Mucosa of rectum (tissue), 2 donors: ENCODE data around the gene PHLPP2.

Source experiments
- H3K27ac ChIP-seq, 2 donors: one replicate each; pipeline ENCODE4 v1.7.0; 2013; ENCODE audit warnings: inconsistent platforms in 2 of 2, low read depth in 2 of 2, low read length in 2 of 2
- H3K27me3 ChIP-seq, 2 donors: one replicate each; pipeline ENCODE4 v1.7.0; 2013; ENCODE audit warnings: low read length in 2 of 2; ENCODE audit not compliant: control insufficient read depth in 2 of 2, insufficient read depth in 2 of 2
- H3K36me3 ChIP-seq, 2 donors: one replicate each; pipeline ENCODE4 v1.7.0; 2013; ENCODE audit warnings: low read length in 2 of 2; ENCODE audit not compliant: control insufficient read depth in 2 of 2, insufficient read depth in 2 of 2
- H3K4me1 ChIP-seq, 2 donors: one replicate each; pipeline ENCODE4 v1.7.0; 2013; ENCODE audit warnings: low read length in 2 of 2, mild to moderate bottlenecking in 1 of 2; ENCODE audit not compliant: control insufficient read depth in 2 of 2, insufficient read depth in 2 of 2
- H3K4me3 ChIP-seq, 2 donors: one replicate each; pipeline ENCODE4 v1.7.0; 2013; ENCODE audit warnings: low read length in 2 of 2
- H3K9ac ChIP-seq, 2 donors: one replicate each; pipeline ENCODE4 v1.7.0; 2013; ENCODE audit warnings: low read length in 2 of 2, low read depth in 1 of 2, mild to moderate bottlenecking in 1 of 2
- H3K9me3 ChIP-seq, 2 donors: one replicate each; pipeline ENCODE4 v1.7.0; 2013; ENCODE audit warnings: low read length in 2 of 2; ENCODE audit not compliant: control insufficient read depth in 2 of 2
- donor health status: healthy.
- donor health status: Normal muscosa, but diverticular disease.

PHLPP2 gene, protein sequence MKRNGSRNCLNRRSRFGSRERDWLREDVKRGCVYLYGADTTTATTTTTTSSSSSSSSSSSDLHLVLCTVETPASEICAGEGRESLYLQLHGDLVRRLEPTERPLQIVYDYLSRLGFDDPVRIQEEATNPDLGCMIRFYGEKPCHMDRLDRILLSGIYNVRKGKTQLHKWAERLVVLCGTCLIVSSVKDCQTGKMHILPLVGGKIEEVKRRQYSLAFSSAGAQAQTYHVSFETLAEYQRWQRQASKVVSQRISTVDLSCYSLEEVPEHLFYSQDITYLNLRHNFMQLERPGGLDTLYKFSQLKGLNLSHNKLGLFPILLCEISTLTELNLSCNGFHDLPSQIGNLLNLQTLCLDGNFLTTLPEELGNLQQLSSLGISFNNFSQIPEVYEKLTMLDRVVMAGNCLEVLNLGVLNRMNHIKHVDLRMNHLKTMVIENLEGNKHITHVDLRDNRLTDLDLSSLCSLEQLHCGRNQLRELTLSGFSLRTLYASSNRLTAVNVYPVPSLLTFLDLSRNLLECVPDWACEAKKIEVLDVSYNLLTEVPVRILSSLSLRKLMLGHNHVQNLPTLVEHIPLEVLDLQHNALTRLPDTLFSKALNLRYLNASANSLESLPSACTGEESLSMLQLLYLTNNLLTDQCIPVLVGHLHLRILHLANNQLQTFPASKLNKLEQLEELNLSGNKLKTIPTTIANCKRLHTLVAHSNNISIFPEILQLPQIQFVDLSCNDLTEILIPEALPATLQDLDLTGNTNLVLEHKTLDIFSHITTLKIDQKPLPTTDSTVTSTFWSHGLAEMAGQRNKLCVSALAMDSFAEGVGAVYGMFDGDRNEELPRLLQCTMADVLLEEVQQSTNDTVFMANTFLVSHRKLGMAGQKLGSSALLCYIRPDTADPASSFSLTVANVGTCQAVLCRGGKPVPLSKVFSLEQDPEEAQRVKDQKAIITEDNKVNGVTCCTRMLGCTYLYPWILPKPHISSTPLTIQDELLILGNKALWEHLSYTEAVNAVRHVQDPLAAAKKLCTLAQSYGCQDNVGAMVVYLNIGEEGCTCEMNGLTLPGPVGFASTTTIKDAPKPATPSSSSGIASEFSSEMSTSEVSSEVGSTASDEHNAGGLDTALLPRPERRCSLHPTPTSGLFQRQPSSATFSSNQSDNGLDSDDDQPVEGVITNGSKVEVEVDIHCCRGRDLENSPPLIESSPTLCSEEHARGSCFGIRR (N-terminal part only)

GRCh38 chr16:71724320-71724751, at the start of gene PHLPP2:
TSS of gene PHLPP2 (minus strand) at chr16:71724701. CDS start at chr16:71714795, 9,906 bp downstream.
- Histone ChIP-seq H3K4me1 (peaks cover 24 to 29% of the 10 kb centered on the region in 2 donors), H3K27me3 (no peaks in the 10 kb centered on the region), H3K36me3 (peaks cover 0 to 2% of the 10 kb centered on the region in 2 donors), H3K27ac (peak within 1 kb of the TSS; percentile 84 to 89), H3K9ac (peak within 1 kb of the TSS; percentile 38 to 75), H3K4me3 (peak within 1 kb of the TSS; percentile 82 to 88), H3K9me3 (no peaks in the 10 kb centered on the region)

GRCh38 chr16:71771571-71771970, 47.1 kb upstream of the PHLPP2 start:
- peaks cover 35 to 45% of the 10 kb centered on the region in 2 donors for H3K36me3 ChIP-seq
- H3K4me1 ChIP-seq: no peaks in the 10 kb centered on the region
- no peak overlapping the region for H3K9ac ChIP-seq
- no peaks in the 10 kb centered on the region for H3K9me3 ChIP-seq
- H3K27me3 ChIP-seq: no peaks in the 10 kb centered on the region
- H3K27ac ChIP-seq: no peak overlapping the region
- no peak overlapping the region for H3K4me3 ChIP-seq

GRCh38 chr16:71769222-71769621, 44.7 kb upstream of the PHLPP2 start:
- Histone ChIP-seq H3K9me3 (no peaks in the 10 kb centered on the region), H3K4me3 (no peak overlapping the region), H3K27ac (no peak overlapping the region), H3K27me3 (no peaks in the 10 kb centered on the region), H3K9ac (no peak overlapping the region), H3K4me1 (no peaks in the 10 kb centered on the region), H3K36me3 (peaks cover 39 to 47% of the 10 kb centered on the region in 2 donors)

DNA sequence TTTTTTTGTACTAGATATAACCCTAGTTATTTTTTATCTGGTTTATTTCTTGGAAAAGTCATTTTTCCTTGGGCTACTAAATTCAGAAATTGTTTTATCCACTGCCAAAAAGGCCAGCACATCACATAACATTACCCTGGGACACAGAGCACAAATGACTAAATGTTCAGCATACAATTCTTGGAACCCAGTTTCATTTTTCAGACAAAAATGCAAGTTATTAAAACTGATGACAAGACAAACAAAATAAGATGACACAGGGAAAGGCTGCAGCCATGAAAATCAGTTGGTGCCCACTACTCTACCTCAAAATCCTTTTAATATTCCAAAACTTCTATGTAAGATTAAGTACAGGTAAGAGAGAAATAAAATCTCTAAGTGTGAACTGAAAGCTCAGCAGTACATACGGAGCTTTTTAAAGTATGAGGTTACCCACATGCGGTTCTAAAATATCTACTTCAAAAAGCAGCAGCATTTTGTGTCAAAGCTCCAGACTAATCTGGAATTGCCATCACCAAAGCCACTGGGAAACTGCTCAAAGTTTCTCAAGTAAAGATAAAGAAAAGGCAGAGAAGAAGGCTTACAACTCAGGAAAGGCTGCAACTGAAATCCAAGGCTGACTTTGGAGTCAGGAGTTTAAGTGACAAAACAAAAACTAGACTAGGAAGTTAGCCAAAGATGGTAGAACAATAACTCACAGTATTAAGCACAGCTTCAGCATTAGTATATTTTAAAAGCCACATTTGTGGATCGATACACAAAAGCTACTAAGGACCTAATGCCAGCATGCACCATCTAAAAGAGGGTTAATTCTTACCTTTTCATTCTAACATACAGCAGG, 42.8 kb upstream of the PHLPP2 start:
- H3K4me1 ChIP-seq: no peaks in the 10 kb centered on the region
- H3K9me3 ChIP-seq: no peaks in the 10 kb centered on the region
- no peaks in the 10 kb centered on the region for H3K27me3 ChIP-seq
- H3K36me3 ChIP-seq: peaks cover 36 to 45% of the 10 kb centered on the region in 2 donors
- no peak overlapping the region for H3K4me3 ChIP-seq
- no peak overlapping the region for H3K27ac ChIP-seq
- H3K9ac ChIP-seq: no peak overlapping the region

DNA sequence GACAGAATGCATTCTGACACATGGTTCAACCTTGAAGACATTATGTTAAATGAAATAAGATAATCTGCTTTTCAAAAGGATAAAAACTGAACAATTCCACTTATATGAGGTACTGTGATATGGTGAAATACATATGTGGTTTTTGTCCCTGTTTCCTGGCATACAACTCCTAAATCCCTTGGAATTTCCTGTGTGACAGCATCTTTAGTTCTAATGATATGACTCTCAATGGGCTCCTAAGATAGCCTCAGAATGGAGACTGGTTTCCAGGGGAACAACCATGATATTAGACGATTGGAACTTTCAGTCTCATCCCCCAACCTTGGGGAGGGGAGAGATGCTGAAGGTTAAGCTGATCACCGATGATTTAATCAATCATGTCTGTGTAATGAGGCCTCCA, 37.7 kb upstream of the PHLPP2 start:
- no peaks in the 10 kb centered on the region for H3K4me1 ChIP-seq
- peaks cover 42 to 49% of the 10 kb centered on the region in 2 donors for H3K36me3 ChIP-seq
- H3K9ac ChIP-seq: no peak overlapping the region
- H3K9me3 ChIP-seq: no peaks in the 10 kb centered on the region
- H3K4me3 ChIP-seq: no peak overlapping the region
- no peaks in the 10 kb centered on the region for H3K27me3 ChIP-seq
- H3K27ac ChIP-seq: no peak overlapping the region

- no peaks in the 10 kb centered on the region for H3K4me1 ChIP-seq
- H3K36me3 ChIP-seq: peaks cover 49 to 58% of the 10 kb centered on the region in 2 donors
- no peak overlapping the region for H3K4me3 ChIP-seq
- H3K27ac ChIP-seq: no peak overlapping the region
- no peaks in the 10 kb centered on the region for H3K9me3 ChIP-seq
- no peaks in the 10 kb centered on the region for H3K27me3 ChIP-seq
- no peak overlapping the region for H3K9ac ChIP-seq
Observed at GRCh38 chr16:71761097-71761496, 36.6 kb upstream of the PHLPP2 start.

DNA sequence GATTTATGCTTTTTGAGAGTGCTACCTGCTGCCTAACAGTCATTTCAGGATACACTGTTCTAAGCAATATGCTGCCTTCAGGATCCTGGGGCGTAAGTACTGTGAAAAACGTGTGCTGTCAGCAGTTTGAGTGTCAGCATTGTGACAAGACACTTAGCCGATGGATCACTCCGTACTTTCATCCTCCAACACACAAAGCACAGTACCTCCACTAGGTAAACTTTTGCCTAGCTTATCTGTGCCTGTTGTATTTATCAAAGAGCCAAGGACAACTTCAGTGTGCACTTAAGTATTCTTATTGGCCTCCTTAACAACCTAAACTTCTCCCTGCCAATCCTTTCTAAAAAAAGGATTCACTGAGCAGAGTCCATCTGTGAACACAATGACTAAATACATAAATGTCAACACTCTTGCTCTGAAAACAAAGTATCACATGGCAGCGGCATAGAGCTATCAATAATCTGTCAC, 33.8 kb upstream of the PHLPP2 start:
- no peaks in the 10 kb centered on the region for H3K9me3 ChIP-seq
- H3K36me3 ChIP-seq: peaks cover 57 to 73% of the 10 kb centered on the region in 2 donors
- H3K27ac ChIP-seq: no peak overlapping the region
- no peak overlapping the region for H3K9ac ChIP-seq
- no peak overlapping the region for H3K4me3 ChIP-seq
- no peaks in the 10 kb centered on the region for H3K4me1 ChIP-seq
- H3K27me3 ChIP-seq: no peaks in the 10 kb centered on the region

DNA sequence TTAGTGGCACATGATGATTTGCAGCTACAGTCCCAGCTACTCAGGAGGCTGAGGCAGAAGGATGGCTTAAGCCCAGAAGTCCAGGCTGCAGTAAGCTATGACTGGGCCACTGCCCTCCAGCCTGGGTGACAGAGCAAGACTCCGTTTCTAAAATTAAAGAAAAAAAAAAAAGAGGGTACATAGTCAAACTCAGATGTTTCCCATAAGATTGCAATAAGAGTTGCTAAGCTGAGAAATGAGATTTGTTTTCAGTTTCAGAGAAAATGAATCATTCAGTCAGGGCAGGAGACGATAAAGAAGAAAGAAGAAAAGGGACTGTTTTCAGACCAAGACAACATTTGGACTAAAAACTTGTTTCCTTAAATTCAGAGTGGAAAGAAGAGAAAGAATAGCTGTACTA, 30.2 kb upstream of the PHLPP2 start:
- no peaks in the 10 kb centered on the region for H3K27me3 ChIP-seq
- no peak overlapping the region for H3K4me3 ChIP-seq
- no peak overlapping the region for H3K27ac ChIP-seq
- peaks cover 54 to 56% of the 10 kb centered on the region in 2 donors for H3K36me3 ChIP-seq
- H3K9me3 ChIP-seq: no peaks in the 10 kb centered on the region
- H3K4me1 ChIP-seq: no peaks in the 10 kb centered on the region
- H3K9ac ChIP-seq: no peak overlapping the region

- no peak overlapping the region for H3K9ac ChIP-seq
- no peaks in the 10 kb centered on the region for H3K27me3 ChIP-seq
- peaks cover 59 to 62% of the 10 kb centered on the region in 2 donors for H3K36me3 ChIP-seq
- no peak overlapping the region for H3K4me3 ChIP-seq
- no peaks in the 10 kb centered on the region for H3K4me1 ChIP-seq
- H3K27ac ChIP-seq: no peak overlapping the region
- no peaks in the 10 kb centered on the region for H3K9me3 ChIP-seq
Observed at GRCh38 chr16:71754108-71754507, 29.6 kb upstream of the PHLPP2 start.
